OCI-LY1 (cell line): ENCODE measurements around the gene CDH8.

Experiments
- H2AFZ ChIP-seq: fragments of 200-600 bp; sonication (generic), shearing (Covaris generic); 2 replicates; pipeline ENCODE4 v1.6.0; 2014; ENCODE audit warnings: antibody characterized with exemption, mild to moderate bottlenecking, low read length
- H3F3A ChIP-seq: fragments of 200-600 bp; sonication (generic), shearing (Covaris generic); 2 replicates; pipeline ENCODE4 v1.6.0; 2014; ENCODE audit warnings: mild to moderate bottlenecking, antibody characterized with exemption, low read length, moderate library complexity; ENCODE audit not compliant: insufficient read depth
- H3K27ac ChIP-seq: fragments of 200-600 bp; sonication (generic); 2 replicates; pipeline ENCODE4 v1.5.1; 2014; ENCODE audit warnings: low read length, mixed run types, mild to moderate bottlenecking, low read depth; ENCODE audit not compliant: poor library complexity, severe bottlenecking
- H3K27me3 ChIP-seq: fragments of 200-600 bp; sonication (generic); 2 replicates; pipeline ENCODE4 v1.6.0; 2014; ENCODE audit warnings: antibody characterized with exemption, mild to moderate bottlenecking, low read length, moderate library complexity; ENCODE audit not compliant: insufficient read depth
- H3K36me3 ChIP-seq: fragments of 200-600 bp; sonication (generic); 2 replicates; pipeline ENCODE4 v1.6.1; 2014; ENCODE audit warnings: mild to moderate bottlenecking, antibody characterized with exemption, low read length, moderate library complexity, mixed read lengths; ENCODE audit not compliant: insufficient read depth
- H3K4me1 ChIP-seq: fragments of 200-600 bp; sonication (generic); 2 replicates; pipeline ENCODE4 v1.5.1; 2014; ENCODE audit warnings: mild to moderate bottlenecking, low read length, moderate library complexity; ENCODE audit not compliant: insufficient read depth, severe bottlenecking
- H3K4me2 ChIP-seq: fragments of 200-600 bp; sonication (generic), shearing (Covaris generic); 2 replicates; pipeline ENCODE4 v1.6.1; 2014; ENCODE audit warnings: low read length
- H3K4me3 ChIP-seq: fragments of 200-600 bp; sonication (generic); 2 replicates; pipeline ENCODE4 v1.5.1; 2014; ENCODE audit warnings: low read length, low read depth, mild to moderate bottlenecking, mixed read lengths; ENCODE audit not compliant: poor library complexity, severe bottlenecking
- H3K79me2 ChIP-seq: fragments of 200-600 bp; shearing (Covaris generic); 2 replicates; pipeline ENCODE4 v1.6.1; 2016; ENCODE audit warnings: mixed run types, low read length, mixed read lengths; ENCODE audit not compliant: insufficient read depth
- H3K9ac ChIP-seq: fragments of 200-600 bp; sonication (generic), shearing (Covaris generic); 2 replicates; pipeline ENCODE4 v1.6.1; 2014; ENCODE audit warnings: mild to moderate bottlenecking, low read length, mixed read lengths
- H3K9me2 ChIP-seq: fragments of 200-600 bp; sonication (generic), shearing (Covaris generic); 2 replicates; pipeline ENCODE4 v1.6.1; 2014; ENCODE audit warnings: low read depth, mild to moderate bottlenecking, low read length, mixed read lengths
- H3K9me3 ChIP-seq: fragments of 200-600 bp; shearing (Covaris generic); 2 replicates; pipeline ENCODE4 v1.6.1; 2014; ENCODE audit warnings: low read length, mixed read lengths
- H4K20me1 ChIP-seq: fragments of 200-600 bp; sonication (generic), shearing (Covaris generic); 2 replicates; pipeline ENCODE4 v1.6.0; 2016; ENCODE audit warnings: mild to moderate bottlenecking, low read length; ENCODE audit not compliant: insufficient read depth
- EZH2 ChIP-seq: fragments of 200-600 bp; sonication (generic), shearing (Covaris generic); IDR thresholded peaks from 2 replicates; pipeline ENCODE4 v1.8.0; 2017; ENCODE audit warnings: borderline replicate concordance, mixed run types, mild to moderate bottlenecking, antibody characterized with exemption, low read length, moderate library complexity, mixed read lengths
- TF ChIP-seq, protein P1 (sequence below): fragments of 200-600 bp; sonication (generic), shearing (Covaris generic); IDR thresholded peaks from 2 replicates; pipeline ENCODE4 v1.5.1; 2017; ENCODE audit warnings: mild to moderate bottlenecking, antibody characterized with exemption, low read length, moderate library complexity, mixed read lengths

CDH8 gene

DNA sequence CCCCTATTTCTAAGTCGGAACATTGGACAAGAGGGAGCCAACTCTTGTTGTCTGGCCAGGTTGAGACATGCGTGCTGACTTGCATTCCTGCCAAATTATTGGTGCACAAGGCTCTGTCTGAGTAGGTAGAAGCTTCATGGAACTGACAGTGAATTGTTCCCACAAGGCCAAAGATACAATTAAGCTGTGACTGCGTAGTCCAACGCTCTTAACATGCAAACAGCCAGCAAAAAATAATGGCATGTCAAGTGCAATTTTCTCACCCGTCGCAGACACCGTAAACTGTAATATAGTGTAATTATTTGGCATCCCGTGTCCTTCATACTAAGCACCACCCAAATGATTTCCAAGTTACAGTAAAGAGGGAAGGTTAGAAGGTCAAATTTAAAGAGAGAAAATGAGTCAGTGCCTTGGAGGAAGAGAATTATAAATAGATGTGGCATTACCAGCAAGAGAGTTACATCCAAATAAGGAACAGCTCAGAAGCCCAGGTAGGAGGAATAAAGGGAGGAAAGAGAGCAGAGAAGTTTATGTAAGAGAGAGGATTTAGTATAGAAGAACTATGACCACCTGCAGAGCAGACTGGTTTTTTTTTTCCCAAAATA lies 21.8 kb downstream of the CDH8 start:
- Histone ChIP-seq H3K9ac (no peak overlapping the region), H3K36me3 (no peaks in the 10 kb centered on the region), H3K79me2 (no peaks in the 10 kb centered on the region), H3K4me2 (no peak overlapping the region), H3K27ac (no peak overlapping the region), H4K20me1 (no peaks in the 10 kb centered on the region), H3K4me3 (no peak overlapping the region), H3K27me3 (no peaks in the 10 kb centered on the region), H3K9me2 (no peaks in the 10 kb centered on the region), H2AFZ (no peak overlapping the region), H3K9me3 (no peaks in the 10 kb centered on the region), H3F3A (no peaks in the 10 kb centered on the region), H3K4me1 (no peaks in the 10 kb centered on the region)
- TF ChIP-seq EZH2 = no peak

DNA sequence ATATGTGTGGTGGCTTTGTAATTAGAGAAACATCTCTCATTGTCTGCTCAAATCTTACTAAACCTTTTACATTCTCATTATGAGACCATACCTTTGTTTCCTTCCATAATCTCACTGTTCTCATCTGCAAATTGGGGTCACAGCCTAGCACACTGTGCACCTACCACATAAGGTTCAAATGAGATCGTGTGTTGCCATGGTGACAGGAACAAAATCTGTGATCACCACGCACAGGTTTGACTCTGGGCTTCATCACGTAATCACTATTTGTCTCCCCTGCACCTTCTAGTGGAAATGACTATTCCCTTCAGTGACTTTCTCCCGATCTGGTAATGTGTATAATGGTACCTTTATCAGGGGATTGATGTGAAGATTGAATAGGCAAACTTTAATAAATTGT lies 26.1 kb downstream of the CDH8 start:
- H3K4me3 ChIP-seq = no peak overlapping the region
- no peaks in the 10 kb centered on the region for H3F3A ChIP-seq
- no peak overlapping the region for H3K27ac ChIP-seq
- no peaks in the 10 kb centered on the region for H3K79me2 ChIP-seq
- H3K27me3 ChIP-seq = no peaks in the 10 kb centered on the region
- no peaks in the 10 kb centered on the region for H4K20me1 ChIP-seq
- H3K9me2 ChIP-seq = no peaks in the 10 kb centered on the region
- H2AFZ ChIP-seq = no peak overlapping the region
- TF ChIP-seq, protein P1, sequence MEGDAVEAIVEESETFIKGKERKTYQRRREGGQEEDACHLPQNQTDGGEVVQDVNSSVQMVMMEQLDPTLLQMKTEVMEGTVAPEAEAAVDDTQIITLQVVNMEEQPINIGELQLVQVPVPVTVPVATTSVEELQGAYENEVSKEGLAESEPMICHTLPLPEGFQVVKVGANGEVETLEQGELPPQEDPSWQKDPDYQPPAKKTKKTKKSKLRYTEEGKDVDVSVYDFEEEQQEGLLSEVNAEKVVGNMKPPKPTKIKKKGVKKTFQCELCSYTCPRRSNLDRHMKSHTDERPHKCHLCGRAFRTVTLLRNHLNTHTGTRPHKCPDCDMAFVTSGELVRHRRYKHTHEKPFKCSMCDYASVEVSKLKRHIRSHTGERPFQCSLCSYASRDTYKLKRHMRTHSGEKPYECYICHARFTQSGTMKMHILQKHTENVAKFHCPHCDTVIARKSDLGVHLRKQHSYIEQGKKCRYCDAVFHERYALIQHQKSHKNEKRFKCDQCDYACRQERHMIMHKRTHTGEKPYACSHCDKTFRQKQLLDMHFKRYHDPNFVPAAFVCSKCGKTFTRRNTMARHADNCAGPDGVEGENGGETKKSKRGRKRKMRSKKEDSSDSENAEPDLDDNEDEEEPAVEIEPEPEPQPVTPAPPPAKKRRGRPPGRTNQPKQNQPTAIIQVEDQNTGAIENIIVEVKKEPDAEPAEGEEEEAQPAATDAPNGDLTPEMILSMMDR = no peak
- no peak for TF ChIP-seq EZH2
- no peak overlapping the region for H3K9ac ChIP-seq
- H3K9me3 ChIP-seq = no peaks in the 10 kb centered on the region
- no peaks in the 10 kb centered on the region for H3K36me3 ChIP-seq
- no peaks in the 10 kb centered on the region for H3K4me1 ChIP-seq
- no peak overlapping the region for H3K4me2 ChIP-seq

DNA sequence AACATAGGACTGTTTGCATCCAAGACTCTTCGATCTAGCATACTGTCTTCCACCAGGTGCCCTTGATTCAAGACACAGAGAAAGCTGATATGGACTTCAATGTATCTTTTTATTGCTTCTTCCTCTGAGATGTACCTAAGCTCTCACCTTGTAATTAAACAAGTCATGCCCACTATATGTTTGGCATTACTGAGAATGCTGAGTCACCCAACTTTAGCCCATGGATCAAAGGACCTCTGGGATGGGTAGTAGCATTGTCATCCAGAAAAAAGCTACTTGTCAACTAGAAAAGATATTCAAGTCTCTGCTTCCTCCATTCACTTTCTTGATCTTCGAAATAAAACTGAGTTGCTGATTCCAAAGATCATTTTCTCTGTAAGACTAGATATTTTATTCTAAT lies 37.8 kb downstream of the CDH8 start:
- H3K4me2 ChIP-seq = no peak overlapping the region
- no peak overlapping the region for H2AFZ ChIP-seq
- no peaks in the 10 kb centered on the region for H4K20me1 ChIP-seq
- no peaks in the 10 kb centered on the region for H3K9me3 ChIP-seq
- H3K27ac ChIP-seq = no peak overlapping the region
- H3K36me3 ChIP-seq = no peaks in the 10 kb centered on the region
- H3F3A ChIP-seq = no peaks in the 10 kb centered on the region
- no peaks in the 10 kb centered on the region for H3K27me3 ChIP-seq
- TF ChIP-seq EZH2 = no peak
- TF ChIP-seq, protein P1 = no peak
- H3K4me3 ChIP-seq = no peak overlapping the region
- H3K79me2 ChIP-seq = no peaks in the 10 kb centered on the region
- no peak overlapping the region for H3K9ac ChIP-seq
- H3K4me1 ChIP-seq = no peaks in the 10 kb centered on the region
- no peaks in the 10 kb centered on the region for H3K9me2 ChIP-seq

DNA sequence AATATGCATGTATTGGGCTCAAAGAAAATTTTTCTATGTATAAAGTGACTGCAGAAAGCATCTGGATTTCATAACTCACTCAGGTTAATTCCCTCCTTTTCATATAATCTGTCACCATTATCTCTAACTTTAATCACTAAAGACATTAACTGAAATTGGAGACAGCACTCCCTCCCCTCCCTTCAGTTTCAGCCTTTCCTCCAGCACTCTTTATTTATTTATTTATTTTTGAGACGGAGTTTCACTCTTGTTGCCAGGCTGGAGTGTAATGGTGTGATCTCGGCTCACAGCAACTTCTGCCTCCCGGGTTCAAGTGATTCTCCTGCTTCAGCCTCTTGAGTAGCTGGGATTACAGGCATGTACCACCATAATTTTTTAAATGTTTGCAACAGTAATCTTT lies 43.1 kb downstream of the CDH8 start:
- no peaks in the 10 kb centered on the region for H3K36me3 ChIP-seq
- no peaks in the 10 kb centered on the region for H4K20me1 ChIP-seq
- TF ChIP-seq, protein P1 = no peak
- TF ChIP-seq EZH2 = no peak
- no peaks in the 10 kb centered on the region for H3F3A ChIP-seq
- no peak overlapping the region for H3K27ac ChIP-seq
- H3K4me2 ChIP-seq = no peak overlapping the region
- H3K79me2 ChIP-seq = no peaks in the 10 kb centered on the region
- no peaks in the 10 kb centered on the region for H3K27me3 ChIP-seq
- H3K9me3 ChIP-seq = no peaks in the 10 kb centered on the region
- no peak overlapping the region for H3K4me3 ChIP-seq
- no peaks in the 10 kb centered on the region for H3K9me2 ChIP-seq
- no peaks in the 10 kb centered on the region for H3K4me1 ChIP-seq
- H3K9ac ChIP-seq = no peak overlapping the region
- no peak overlapping the region for H2AFZ ChIP-seq
